ENCODE data around the gene C3orf20.

The C3orf20 gene

DNA sequence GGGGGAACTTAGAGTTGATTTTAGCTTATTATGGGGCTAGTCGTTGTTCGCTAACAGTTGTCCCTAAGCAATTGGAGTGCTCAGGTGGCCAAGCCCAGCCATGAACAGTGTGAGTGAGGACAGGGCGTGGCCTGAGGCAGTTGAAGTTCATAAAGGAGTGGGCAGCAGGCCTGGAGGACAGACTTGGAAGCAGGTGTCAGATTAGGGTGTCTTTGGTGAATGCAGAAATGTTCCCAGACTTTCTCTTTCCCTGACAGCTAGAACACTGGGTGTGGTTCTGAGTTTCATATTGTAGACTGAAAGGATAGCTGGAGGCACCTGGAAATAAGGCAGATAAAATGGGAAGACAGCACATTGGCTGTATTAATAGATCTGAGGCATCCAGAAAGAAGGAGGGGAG lies 84.0 kb downstream of the C3orf20 start:
- DNase-seq (ENCODE audit: low spot score), result no peak

DNA sequence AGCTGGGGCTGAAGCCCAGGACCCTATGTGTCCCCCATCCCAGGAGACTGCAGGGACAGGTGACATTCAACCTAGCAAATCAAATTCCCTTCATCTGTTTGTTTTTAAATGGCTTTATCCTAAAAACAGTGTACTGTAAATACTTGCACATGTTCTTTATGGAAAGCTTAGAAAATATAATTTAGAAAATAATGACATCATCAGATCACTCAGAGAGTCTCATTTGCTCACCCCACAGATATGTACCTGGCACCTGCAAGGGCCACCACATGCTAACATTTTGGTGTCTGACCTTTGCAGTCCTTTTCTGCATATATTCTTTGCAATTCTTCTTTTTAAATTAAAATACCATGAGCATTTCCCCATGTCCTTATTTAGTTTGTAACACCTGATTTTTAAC lies 85.2 kb downstream of the C3orf20 start:
- no peak for DNase-seq (ENCODE audit: low spot score)

DNA sequence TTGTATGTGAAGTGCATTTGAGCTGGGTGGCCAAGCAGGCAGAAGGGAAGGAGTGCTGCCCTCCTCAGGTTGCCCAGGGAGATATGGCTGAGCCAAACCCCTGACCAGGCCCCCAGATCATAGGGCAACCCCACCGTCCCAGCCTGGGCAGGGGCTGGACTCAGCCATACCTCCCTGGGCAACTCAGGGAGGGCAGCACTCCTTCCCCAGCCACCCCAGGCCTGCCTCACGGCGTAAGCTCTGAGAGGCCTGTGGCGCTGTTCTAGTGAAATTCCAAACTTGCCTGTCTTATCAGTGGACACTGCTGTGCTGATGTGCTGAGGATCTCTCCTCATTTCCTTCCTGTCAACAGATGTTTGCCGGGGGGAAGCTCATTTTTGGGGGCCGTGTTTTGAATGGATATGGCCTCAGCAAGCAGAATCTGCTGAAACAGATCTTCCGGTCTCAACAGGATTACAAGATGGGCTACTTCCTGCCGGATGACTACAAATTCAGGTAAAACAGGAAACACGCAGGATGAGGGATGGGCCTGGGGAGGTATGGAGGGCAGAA lies 86.3 kb downstream of the C3orf20 start:
- DNase-seq (ENCODE audit: low spot score), result no peak

DNA sequence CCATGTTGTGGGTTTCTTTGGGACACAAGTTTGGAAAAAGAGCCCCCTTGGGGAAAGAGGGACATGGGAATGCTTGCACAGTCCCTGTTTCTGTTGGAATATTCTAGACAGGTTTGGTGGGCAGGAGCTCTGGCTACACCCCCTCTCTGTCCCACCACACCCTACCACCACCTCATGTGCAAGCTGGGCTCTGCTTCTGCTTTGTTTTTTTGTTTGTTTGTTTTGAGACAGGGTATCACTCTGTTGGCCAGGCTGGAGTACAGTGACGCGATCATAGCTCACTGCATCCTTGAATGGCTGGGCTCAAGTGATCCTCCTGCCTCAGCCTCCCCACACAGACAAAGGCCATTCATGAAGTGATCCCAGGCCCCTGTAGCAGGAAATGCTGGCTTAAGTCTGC lies 86.9 kb downstream of the C3orf20 start:
- DNase-seq (ENCODE audit: low spot score), result no peak

DNA sequence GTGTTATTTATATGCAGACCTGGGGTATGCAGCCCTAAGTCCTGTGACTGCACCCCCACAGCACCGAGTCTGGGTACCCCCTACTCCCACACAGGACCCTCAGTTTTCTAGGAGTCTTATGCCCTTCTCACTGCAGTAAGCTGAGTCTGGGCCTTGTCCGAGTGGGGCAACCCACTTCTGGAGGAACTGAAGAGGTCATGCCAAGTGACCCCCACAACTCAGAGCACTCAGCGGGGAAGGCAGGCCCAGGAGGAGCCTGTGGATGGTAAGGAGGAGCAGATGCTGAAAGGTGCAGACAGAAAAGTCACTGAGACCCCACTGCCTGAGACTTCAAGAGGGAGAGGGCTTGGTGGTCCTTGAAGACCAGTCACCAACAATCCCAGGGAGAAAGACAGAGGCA lies 87.8 kb downstream of the C3orf20 start:
- DNase-seq (ENCODE audit: low spot score), result no peak

DNA sequence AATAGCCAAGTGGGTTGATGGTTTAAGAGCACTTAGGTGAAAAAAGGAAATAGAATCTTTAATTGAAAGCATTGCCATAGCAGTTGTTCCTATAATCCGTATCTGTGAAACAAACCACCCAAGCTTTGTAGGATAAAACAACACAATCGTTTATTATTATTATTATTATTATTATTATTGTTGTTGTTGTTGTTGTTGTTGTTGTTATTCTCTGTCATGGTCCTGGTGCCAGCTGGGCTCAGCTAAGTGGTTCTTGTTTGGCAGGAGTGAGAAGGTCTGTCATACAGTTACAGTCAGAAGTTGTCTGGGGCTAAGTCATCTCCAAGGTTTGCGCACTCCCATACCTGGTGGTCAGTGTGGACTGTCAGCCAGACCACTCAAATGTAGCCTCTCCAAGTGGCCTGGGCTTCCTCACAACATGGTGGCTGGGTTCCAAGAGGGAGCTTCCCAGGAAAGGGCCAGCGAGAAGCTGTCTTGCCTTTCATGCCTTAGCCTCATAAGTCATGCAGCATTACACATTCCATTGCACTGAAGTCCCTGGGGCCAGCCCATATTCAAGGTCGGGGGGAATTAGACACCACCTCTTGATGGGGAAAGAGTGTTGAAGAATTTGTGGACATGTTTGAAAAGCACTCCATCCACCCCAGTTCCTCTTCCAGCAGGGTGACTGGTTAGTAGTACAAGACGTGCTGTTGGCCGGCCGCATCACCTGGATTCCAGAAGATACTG lies 89.6 kb downstream of the C3orf20 start:
- DNase-seq (ENCODE audit: low spot score), result no peak

DNA sequence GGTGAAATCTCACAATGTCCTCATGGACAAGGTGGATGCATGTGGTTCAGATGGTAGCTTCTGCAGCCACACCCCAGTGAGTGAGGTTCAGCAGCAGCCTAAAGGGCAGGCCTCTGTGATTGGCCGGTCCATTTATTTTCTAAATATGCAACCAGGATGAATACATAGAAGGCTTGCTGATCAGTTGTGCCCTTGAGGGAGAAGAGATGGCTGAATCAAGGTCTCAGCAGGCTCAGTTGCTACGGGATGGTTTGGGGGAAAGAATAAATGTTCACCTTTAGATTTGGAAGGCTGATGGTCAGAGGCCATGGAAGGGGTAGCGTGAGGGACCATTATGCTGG lies 90.1 kb downstream of the C3orf20 start:
- DNase-seq (ENCODE audit: low spot score), result no peak

DNA sequence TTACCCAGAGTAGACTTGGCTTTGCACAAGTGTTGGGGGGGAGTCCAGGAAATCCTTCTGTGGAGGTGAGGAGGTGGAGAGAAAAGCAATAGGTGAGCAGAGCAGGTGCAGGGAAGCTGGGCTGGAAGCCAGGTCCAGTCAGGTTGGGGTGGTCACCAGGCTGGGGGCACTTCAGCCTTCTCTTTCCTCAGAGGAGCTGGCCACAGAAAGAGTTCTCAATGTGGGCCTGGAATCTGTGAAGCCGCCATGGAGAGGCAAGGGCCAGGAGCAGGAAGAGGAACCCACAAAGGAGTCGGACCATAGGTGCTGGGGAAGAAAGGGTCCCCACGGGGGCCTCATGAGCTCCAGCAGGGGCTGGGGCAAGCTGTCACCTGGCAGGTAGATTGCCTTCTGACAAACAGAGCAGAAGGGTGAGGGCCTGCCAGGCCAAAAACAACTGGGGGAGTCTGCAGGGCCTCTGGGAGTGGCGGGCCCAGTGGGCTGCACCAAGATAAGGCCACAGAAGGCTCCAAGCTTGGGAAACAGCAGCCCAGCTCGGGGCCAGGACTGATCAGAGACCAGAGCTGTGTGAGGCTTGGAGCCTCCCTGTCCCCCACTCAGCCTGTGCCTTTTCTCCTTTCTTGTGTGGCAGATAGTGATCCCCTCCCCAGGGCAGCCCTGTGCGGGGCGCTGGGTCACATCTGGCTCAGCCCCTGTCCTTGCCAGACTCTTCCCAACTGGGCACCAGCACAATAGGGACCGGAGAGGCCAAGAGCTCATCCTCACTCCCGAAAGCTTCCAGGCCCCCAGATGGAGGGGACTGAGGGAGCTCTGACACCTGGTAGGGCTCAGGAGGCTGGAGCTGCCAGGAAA lies 90.9 kb downstream of the C3orf20 start:
- DNase-seq (ENCODE audit: low spot score), result no peak

DNA sequence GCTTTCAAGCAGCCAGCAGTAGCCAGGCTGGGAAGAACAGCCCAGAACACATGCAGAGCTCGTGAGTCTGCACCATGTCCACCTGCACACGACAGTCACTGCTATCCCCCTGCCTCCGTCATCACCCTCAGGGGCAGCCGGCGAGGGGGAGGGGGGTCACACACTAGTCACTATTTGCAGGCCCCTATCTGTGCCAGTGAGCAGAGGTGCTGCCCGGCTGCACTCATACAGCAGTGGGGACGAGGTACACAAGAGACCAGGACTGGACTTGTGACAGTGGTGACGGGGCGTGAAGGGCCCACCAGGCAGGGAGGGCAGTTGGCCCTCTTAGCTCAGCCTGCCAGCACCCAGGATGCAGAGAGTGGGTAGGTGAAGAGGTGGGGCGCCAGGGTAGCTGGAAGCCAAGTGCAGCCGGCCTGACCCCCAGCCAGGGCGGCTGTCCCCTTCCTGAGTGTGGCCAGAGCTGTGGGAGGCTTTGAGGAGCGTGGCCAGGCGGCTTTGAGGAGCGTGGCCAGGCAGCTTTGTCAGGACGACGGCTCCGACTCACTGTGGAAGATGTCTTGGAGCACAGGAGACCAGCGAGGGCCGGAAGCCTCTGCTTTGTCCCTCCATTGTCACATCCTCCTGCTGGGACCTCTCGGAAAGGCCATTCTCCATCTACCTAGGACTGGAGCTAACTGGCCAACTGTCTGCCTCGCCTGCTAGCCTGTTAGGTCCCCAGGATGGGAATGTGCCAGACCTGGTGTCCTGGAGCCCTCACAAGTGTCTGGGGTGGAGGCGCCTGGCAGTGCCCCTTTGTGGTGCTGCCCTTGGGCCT lies 91.7 kb downstream of the C3orf20 start:
- no peak for DNase-seq (ENCODE audit: low spot score)

DNA sequence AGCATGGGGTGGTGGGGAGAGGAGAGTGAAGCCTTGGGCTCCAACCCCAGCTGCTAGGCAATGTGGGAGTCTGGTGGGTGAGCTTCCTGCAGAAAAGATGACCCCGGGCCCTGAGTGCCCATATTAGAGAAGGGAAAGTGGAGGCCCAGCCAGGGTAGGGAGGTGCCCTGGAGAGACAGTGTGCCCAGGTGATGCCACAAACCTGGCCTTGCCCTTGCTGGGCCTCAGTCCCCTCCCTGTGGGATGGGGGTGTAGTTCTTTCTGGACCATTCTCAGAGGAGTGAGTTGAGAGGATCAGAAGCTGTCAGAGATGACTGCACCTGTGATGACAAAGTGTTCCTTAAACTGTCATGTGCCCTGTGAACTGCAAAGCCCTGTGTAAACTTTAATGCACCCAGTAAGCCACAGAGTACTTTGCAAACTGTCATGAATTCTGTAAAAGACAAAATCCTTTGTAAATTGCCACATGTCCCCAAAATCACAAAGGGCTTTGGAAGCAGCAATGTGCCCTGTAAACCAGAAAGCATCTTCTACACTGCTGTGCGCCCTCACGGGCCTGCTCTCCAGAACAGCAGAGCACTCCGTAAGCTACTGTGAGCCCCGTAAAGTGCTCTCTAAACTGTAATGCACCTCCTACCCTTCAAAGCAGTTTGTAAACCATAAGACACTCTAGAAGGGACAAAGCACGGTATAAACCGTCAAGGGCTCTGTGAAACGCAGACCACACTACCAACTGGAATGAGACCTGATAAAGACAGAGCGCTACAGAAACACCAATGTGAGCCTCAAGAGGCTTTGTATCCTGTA lies 92.5 kb downstream of the C3orf20 start:
- no peak for DNase-seq (ENCODE audit: low spot score)

DNA sequence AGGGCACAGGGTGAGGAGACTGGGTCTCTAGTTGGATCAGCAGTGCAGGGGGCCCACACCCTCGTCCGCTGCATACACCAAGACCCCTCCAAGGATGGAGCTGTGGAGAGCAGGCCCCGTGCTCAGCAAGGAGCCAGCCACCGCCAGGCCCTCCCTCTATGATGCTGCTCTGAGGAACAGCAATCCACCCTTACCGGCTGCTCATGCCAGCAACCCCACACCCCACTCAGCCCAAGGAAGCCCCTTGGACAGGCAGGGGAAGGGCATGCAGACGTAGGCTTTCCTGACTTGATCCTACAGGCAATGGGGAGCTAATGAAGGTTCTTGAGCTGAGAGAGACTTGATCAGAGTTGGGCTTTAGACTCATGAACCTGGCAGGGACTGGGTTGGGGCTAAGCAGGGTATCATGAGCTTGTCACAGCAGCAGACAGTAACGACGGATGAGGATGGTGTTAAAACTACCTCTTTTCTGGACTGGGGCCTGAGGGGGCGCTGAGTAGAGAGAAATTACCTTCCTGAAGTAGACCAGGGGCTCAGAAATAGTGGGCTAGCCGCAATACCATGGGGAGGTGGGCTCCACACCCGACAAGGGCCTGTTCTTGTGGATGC lies 93.3 kb downstream of the C3orf20 start:
- no peak for DNase-seq (ENCODE audit: low spot score)

DNA sequence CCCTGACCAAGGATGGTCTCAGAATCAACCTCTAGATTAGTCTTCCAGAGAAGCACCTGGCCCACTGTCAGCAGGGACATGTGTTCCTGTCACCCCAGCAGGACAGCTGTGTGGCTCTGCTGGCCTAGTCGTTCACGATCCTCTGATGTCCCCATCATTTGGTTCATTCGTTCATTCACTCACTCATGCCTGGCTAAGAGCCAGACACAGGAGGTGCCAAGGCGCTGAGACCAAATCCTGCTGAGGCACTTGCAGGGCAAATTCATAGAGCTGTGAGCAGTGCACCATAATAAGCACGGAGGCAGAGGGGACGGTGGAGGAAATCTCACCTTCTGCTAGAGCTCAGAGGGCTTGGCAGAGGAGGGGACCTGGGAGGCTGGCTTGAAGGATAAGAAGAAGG lies 93.9 kb downstream of the C3orf20 start:
- no peak for DNase-seq (ENCODE audit: low spot score)

DNA sequence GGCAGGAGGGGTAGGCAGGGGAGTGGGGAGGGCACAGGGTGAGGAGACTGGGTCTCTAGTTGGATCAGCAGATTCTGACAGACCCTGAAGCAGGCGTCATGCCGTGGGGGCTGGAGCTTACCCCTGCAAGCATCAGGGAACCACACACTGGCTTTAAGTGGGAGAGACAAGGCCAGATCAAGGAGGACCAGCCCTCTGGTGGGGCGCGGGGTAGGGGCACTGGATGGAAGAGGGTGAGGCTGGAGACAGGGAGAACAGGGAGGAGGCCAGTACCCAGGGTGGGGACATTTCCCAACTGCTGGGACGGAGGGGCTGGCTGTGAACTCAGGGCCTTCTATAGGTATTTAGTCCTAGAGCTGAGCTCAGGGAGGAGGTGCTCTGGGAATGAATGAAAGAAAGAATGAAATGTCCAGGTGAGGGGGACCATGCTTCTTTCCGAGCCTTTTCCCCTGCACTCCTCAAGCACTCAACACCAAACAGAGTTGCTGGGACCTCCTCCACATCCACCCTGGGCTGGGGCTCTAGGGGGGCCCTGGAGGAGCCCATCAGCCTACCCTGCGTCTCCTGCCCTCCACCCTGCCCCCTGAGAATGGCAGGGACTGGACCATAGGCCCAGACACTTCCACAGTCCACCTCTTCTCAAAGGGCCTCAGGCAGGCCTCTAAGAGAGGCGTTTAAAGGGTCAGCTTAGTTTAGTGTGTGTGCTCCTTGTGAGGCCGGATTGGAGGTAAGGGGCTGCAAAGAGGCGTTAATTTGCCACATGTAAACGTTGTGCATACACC lies 94.8 kb downstream of the C3orf20 start:
- DNase-seq (ENCODE audit: low spot score), result no peak

DNA sequence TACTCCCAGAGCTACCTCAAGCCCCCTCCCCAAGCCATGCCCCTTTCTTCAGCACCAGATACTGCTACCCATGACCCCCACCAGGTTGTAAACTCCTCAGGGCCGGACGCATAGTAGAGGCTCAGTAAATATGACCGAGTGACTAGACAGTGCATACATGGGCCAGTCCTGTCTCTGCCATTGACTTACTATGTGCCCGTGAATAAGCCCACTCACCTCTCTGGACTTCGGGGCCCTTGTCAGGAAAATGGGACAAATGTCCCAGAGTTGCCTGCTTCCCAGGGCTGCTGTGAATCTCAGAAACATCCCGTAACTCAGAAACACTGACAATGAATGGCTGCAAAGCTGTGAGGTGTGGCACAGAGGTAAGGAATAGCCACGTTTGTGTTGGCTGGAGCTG lies 95.7 kb downstream of the C3orf20 start:
- DNase-seq (ENCODE audit: low spot score), result no peak

DNA sequence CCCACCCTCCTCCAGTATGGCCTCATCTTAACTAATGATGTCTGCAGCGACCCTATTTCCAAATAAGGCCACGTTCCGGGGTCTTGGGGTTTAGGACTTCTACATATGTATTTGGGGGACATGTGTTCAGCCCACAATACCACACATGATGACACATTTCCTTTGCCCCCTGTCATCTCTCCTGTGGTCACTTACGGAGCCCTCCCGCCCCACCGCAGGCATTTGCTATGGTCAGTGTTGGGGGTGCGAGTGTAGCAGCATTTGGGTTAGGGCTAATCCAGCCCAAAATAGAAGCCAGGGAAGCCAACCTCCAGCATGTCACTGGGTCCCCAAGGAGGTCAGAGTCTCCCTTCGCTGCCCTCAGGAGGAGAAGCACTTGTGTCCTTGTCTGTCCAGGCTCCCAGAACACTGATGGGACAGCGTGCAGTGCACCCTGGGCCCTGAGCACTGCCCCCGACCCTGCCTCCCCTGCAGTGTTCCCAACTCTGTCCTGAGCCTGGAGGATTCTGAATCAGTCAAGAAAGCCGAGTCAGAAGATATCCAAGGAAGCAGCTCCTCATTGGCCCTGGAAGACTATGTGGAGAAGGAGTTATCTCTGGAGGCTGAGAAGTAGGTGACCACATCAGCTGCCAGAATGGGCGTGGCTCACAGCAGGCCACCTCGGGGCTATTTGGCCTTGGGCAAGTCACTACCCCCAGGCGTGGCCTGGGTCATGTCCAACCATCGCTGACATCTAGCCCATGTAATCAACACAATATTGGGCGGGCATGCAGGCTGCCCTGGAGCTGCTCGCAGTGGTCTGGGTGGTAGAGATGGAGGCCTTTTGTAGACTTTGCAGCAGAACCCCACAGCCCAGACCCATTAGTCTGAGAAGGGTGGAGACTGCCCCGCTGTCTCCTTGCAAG lies 96.9 kb downstream of the C3orf20 start:
- no peak for DNase-seq (ENCODE audit: low spot score)

DNA sequence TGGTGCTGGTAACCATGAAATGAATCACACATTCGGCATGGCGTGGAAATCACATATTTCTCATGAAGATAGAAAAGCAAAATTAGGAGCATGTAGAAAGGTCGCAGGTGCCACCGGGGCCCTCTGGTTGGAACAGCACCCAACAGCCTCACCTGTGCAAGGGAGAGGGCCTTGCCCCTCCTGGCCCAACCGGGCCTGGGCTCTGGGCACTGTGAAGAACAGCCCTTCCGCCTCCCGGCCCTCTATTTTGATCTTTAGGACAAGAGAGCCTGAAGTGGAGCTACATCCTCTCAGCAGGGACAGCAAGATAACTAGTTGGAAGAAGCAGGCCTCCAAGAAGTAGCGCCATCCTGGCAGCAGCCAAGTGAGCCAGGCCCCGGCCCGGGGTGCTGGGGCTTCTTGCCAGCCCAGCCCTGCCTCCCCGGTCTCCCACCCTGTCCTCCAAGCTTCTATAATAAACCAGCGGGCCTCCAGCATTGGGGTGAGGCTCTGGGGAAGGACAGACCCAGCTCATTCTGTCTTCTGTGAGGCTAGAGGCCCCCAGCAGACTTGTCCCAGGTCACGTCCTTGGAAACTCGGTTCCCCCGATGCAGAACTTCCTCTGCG lies 97.7 kb downstream of the C3orf20 start:
- no peak for DNase-seq (ENCODE audit: low spot score)

DNA sequence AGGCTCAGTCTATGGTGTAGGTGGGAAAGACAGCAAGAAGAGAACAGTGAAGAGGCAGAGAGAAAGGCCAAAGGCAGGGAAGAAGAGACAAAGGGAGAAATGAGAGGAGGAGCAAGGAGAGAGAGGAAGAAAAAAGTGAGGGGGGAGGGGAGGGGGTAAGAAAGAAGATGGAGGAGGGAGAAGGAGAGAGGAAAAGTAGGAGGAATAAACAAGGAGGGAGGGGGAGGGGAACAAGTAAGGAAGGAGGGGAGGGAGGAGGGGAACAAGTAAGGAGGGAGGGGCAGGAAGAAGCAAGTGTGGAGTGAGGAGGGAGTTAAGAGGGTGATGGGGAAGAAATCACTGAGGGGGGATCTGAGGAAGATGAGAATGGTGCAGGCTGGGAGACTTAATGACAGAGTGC lies 98.3 kb downstream of the C3orf20 start:
- no peak for DNase-seq (ENCODE audit: low spot score)

DNA sequence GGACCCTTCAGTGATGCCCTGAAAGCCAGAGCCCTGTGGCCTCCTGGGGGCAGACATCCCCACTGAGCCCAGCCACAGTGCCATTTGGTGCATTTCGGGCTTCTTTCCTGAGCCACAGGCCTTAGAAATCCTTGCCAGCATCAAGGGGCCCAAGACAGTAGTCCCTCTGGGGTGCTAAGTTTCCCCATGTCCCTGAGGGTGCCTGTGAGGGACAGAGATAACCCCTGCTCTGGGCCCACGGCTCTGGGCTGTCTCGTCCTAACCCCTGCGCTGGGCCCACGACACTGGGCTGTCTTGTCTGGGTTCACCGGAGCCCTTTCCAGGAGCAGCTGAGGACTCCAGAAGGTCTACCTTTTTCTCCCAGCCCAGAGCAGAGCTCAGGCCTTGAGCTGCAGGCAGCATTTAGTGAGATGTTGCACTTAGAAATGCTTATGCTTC lies 98.8 kb downstream of the C3orf20 start:
- DNase-seq (ENCODE audit: low spot score), result no peak

DNA sequence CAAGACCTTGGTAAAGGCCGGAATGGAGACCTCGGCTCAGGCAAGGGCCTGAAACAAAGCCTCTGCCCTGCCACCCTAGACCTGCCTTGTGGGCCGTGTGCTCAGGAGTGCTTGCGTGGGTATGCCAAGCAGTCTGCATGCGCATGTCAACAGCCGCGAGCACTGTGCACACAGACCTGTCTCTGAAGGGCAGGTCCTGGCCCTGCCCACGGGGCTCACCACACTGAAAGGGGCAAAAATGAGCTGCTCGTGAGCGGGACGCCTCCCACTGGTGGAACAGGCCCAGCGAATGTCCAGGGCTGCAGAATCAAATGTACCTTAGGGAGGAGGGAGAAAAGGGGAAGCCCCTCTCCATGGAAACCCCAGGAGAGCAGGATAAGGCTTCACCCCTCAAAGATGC lies 99.5 kb downstream of the C3orf20 start:
- DNase-seq (ENCODE audit: low spot score), result no peak
